Stomach (tissue), 9 donors: ENCODE results near the gene NLN. TPM values are rescaled to one million over a fixed set of nuclear protein-coding genes. Genes with fewer than 3 reads are reported as not detected.

Experiments used
- DNase-seq, 2 donors: peaks; one replicate each; pipeline versions ENCODE4 v3.0.0 to v3.0.0-alpha.2; 2013 to 2019
- H3K27ac ChIP-seq, 5 donors: fragments of 200-600 bp in 4 of 5; sonication (generic) in 4 of 5; one replicate each; pipeline ENCODE4 v1.5.1; 2013 to 2019; ENCODE audit warnings: mild to moderate bottlenecking in 1 of 5, moderate library complexity in 1 of 5
- H3K27me3 ChIP-seq, 3 donors: fragments of 200-600 bp; sonication (generic); one replicate each; pipeline ENCODE4 v1.5.1; 2017 to 2019; ENCODE audit warnings: mixed run types in 1 of 3
- H3K36me3 ChIP-seq, 4 donors: fragments of 200-600 bp; sonication (generic); 1 replicate in 3 of 4; 2 replicates in 1 of 4; pipeline ENCODE4 v1.5.1; 2016 to 2019
- H3K4me1 ChIP-seq, 4 donors: fragments of 200-600 bp; sonication (generic); one replicate each; pipeline ENCODE4 v1.5.1; 2016 to 2019
- H3K4me3 ChIP-seq, 4 donors: fragments of 200-600 bp; sonication (generic) in 3 of 4; one replicate each; pipeline ENCODE4 v1.5.1; 2016 to 2019; ENCODE audit warnings: mild to moderate bottlenecking in 1 of 4
- H3K9me3 ChIP-seq, 4 donors: fragments of 200-600 bp; sonication (generic); one replicate each; pipeline ENCODE4 v1.5.1; 2016 to 2019
- CTCF ChIP-seq, 7 experiments: fragments of 450-650 bp in 4 of 7; fragments of 200-600 bp in 3 of 7; sonication (generic) in 3 of 7; IDR thresholded peaks; one replicate each; pipeline ENCODE4 v1.5.1; 2016 to 2019; ENCODE audit warnings: antibody characterized with exemption in 7 of 7, control low read depth in 2 of 7, mild to moderate bottlenecking in 1 of 7
- EP300 ChIP-seq: sonication (generic); formaldehyde crosslinking; IDR thresholded peaks from one replicate; pipeline ENCODE4 v1.6.1; 2017; ENCODE audit warnings: antibody characterized with exemption
- POLR2A ChIP-seq, 4 donors: fragments of 450-650 bp; IDR thresholded peaks; one replicate each; pipeline ENCODE4 v1.6.1; 2016; ENCODE audit warnings: antibody characterized with exemption in 4 of 4, control low read depth in 2 of 4, mild to moderate bottlenecking in 1 of 4, moderate library complexity in 1 of 4
- POLR2AphosphoS5 ChIP-seq, 3 donors: sonication (generic); formaldehyde crosslinking; IDR thresholded peaks; one replicate each; pipeline ENCODE4 v1.6.1; 2016; ENCODE audit warnings: antibody characterized with exemption in 3 of 3
- WGBS, 5 donors: extraction: QIAGEN DNeasy Blood & Tissue Kit in 3 of 5; methylation state at CpG; one replicate each; pipeline versions ENCODE4 v1.1.5 to v1.1.7; 2013 to 2018; 5-methylcytosine and 5-hydroxymethylcytosine counted together
- intact Hi-C: fragments of 100-400 bp; cut with DNase I; formaldehyde crosslinking; loops from one replicate; pipeline ENCODE4 v1.15.1; 2023; ENCODE audit warnings: low total_unique reads
- polyA plus RNA-seq, 3 donors: library from polyadenylated mRNA; stranded (reverse); fragments of 200-250 nt; gene quantifications; one replicate each; pipeline ENCODE4 v1.2.3, GENCODE V29; 2013
- total RNA-seq, 5 donors: library from RNA; depleted of rRNA; stranded (reverse); fragments of >200 nt; gene quantifications; one replicate each; pipeline versions ENCODE4 v1.1.0 to v1.2.3, GENCODE V29; 2014 to 2016
- donor health status: healthy with polysubstance abuse.
- donor health status: Bipolar disorder and iron deficiency.
- donor health status: healthy.

The NLN gene
- total and polyA plus RNA-seq, 8 donors = 0.58 to 27.5 (median 9.3) TPM

GRCh38 chr5:65790371-65791163 lies 68.6 kb downstream of the NLN start:
- WGBS, 5 donors = 64 to 85% (median 79%) methylated on average over 6 of the region's 6 CpGs
- Histone ChIP-seq H3K4me1 (no peaks in the 10 kb centered on the region), H3K9me3 (no peaks in the 10 kb centered on the region), H3K4me3 (no peak overlapping the region), H3K27ac (no peak overlapping the region), H3K27me3 (no peaks in the 10 kb centered on the region), H3K36me3 (peaks cover 18 to 45% (median 34%) of the 10 kb centered on the region in 4 donors)
- intact Hi-C loops = no loop called here
- DNase-seq = no peak
- TF ChIP-seq EP300 (no peak), POLR2AphosphoS5 (IDR thresholded peaks at IDR 0.05) (no peak), CTCF (IDR thresholded peaks at IDR 0.05) (no peak), POLR2A (IDR thresholded peaks at IDR 0.05) (no peak)

GRCh38 chr5:65791712-65792673 lies 70.0 kb downstream of the NLN start:
- no peak overlapping the region for H3K4me3 ChIP-seq
- intact Hi-C loops = no loop called here
- no peaks in the 10 kb centered on the region for H3K27me3 ChIP-seq
- no peaks in the 10 kb centered on the region for H3K9me3 ChIP-seq
- H3K36me3 ChIP-seq = peaks cover 12 to 34% (median 25%) of the 10 kb centered on the region in 4 donors
- no peak overlapping the region for H3K27ac ChIP-seq
- no peaks in the 10 kb centered on the region for H3K4me1 ChIP-seq
- no peak for DNase-seq
- TF ChIP-seq EP300 (no peak), POLR2AphosphoS5 (IDR thresholded peaks at IDR 0.05) (no peak), POLR2A (IDR thresholded peaks at IDR 0.05) (no peak), CTCF (IDR thresholded peaks at IDR 0.05) (no peak)
- WGBS, 5 donors = 84 to 91% (median 84%) methylated on average over 17 of the region's 17 CpGs

GRCh38 chr5:65796269-65796668 lies 74.3 kb downstream of the NLN start:
- intact Hi-C loops = no loop called here
- H3K4me3 ChIP-seq = no peak overlapping the region
- WGBS, 5 donors = 86 to 91% (median 89%) methylated on average over 1 of the region's 1 CpG

More at GRCh38 chr5:65796269-65796668, 74.3 kb downstream of the NLN start:
- H3K4me1 ChIP-seq = no peaks in the 10 kb centered on the region
- no peaks in the 10 kb centered on the region for H3K27me3 ChIP-seq
- H3K9me3 ChIP-seq = no peaks in the 10 kb centered on the region
- H3K36me3 ChIP-seq = peaks cover 0 to 12% (median 6%) of the 10 kb centered on the region in 4 donors
- no peak for DNase-seq
- TF ChIP-seq POLR2A (IDR thresholded peaks at IDR 0.05) = no peak
- TF ChIP-seq EP300 = no peak
- no peak for TF ChIP-seq POLR2AphosphoS5 (IDR thresholded peaks at IDR 0.05)
- no peak for TF ChIP-seq CTCF (IDR thresholded peaks at IDR 0.05)
- no peak overlapping the region for H3K27ac ChIP-seq
